ENCODE data around the gene CPXM1. TPM values are rescaled to one million over a fixed set of nuclear protein-coding genes. Genes with fewer than 3 reads are reported as not detected.
A peak's percentile ranks its signal among the peaks of the same experiment; 100 is the strongest.

CPXM1 gene
- total RNA-seq, 1 donor from 2014 or later: 9.8 TPM

- TF ChIP-seq, protein P1, sequence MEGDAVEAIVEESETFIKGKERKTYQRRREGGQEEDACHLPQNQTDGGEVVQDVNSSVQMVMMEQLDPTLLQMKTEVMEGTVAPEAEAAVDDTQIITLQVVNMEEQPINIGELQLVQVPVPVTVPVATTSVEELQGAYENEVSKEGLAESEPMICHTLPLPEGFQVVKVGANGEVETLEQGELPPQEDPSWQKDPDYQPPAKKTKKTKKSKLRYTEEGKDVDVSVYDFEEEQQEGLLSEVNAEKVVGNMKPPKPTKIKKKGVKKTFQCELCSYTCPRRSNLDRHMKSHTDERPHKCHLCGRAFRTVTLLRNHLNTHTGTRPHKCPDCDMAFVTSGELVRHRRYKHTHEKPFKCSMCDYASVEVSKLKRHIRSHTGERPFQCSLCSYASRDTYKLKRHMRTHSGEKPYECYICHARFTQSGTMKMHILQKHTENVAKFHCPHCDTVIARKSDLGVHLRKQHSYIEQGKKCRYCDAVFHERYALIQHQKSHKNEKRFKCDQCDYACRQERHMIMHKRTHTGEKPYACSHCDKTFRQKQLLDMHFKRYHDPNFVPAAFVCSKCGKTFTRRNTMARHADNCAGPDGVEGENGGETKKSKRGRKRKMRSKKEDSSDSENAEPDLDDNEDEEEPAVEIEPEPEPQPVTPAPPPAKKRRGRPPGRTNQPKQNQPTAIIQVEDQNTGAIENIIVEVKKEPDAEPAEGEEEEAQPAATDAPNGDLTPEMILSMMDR (IDR thresholded peaks at IDR 0.05): no peak
- ChIA-PET POLR2A (no interaction called here), CTCF (no interaction called here)
- peaks cover 9% of the 10 kb centered on the region for H3K4me1 Mint-ChIP-seq
- intact Hi-C loops (cut with micrococcal nuclease): no loop called here
- no peaks in the 10 kb centered on the region for H3K36me3 Mint-ChIP-seq (ENCODE audit: low read depth)
- ATAC-seq (ENCODE audit: low read depth): no peak
- no peaks in the 10 kb centered on the region for H3K9me3 Mint-ChIP-seq
- H3K4me3 Mint-ChIP-seq: no peak overlapping the region
- H3K27ac Mint-ChIP-seq: no peak overlapping the region
- H3K27me3 Mint-ChIP-seq: peaks cover 49% of the 10 kb centered on the region
- no peak for DNase-seq
Measured at GRCh38 chr20:2805689-2806350, 5.4 kb upstream of the CPXM1 start.

- H3K27me3 Mint-ChIP-seq: peaks cover 50% of the 10 kb centered on the region
- no peaks in the 10 kb centered on the region for H3K9me3 Mint-ChIP-seq
- intact Hi-C loops (cut with micrococcal nuclease): no loop called here
- no peaks in the 10 kb centered on the region for H3K36me3 Mint-ChIP-seq (ENCODE audit: low read depth)
- ChIA-PET CTCF (no interaction called here), POLR2A (no interaction called here)
- no peak overlapping the region for H3K27ac Mint-ChIP-seq
- TF ChIP-seq, protein P1 (IDR thresholded peaks at IDR 0.05): no peak
- ATAC-seq (ENCODE audit: low read depth): no peak
- H3K4me1 Mint-ChIP-seq: peaks cover 13% of the 10 kb centered on the region
- H3K4me3 Mint-ChIP-seq: no peak overlapping the region
- DNase-seq: no peak
Measured at GRCh38 chr20:2804852-2805688, 4.6 kb upstream of the CPXM1 start.

DNA sequence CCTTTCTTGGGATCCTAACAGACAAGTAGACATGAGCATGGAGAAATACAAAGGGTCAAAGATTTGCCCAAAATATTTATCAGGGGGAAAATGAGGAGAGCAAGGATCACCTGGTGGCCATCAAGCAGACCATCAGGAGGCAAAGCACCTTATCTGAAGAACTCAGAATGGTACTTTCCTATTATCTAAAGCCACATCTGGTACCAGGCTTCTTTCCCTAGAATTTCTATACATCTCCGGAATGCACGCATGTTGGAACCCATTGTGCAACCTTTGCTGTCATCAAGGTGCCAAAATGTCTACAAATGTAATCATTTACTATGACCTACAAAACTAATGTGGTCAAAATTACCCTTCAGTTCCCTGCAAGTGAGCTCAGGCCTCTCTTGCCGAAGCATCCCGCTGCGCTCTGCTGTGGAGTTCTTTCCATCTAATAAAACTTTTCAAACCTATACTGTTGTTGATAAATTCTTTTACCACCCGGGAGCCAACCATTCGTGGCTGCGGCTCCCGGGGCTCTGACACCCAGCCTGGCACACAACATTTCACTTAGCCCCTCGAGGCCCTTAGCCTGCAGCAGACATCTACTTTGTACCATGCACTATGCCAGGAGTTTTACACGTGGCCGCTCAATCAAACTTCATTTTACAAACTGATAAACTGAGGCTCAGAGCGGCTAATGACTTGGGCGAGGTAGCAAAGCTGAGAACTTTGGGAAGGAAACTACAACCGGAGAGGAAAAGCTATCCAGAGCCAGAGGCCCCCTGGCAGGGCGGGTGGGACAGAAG, 3.8 kb upstream of the CPXM1 start:
- peaks cover 59% of the 10 kb centered on the region for H3K27me3 Mint-ChIP-seq
- H3K4me3 Mint-ChIP-seq: no peak overlapping the region

GRCh38 chr20:2801286-2801728, 880 bp upstream of the CPXM1 start:
- Mint-ChIP-seq H3K4me1 (peaks cover 31% of the 10 kb centered on the region), H3K9me3 (no peaks in the 10 kb centered on the region), H3K4me3 (peak overlapping the region; percentile 85), H3K27ac (peak overlapping the region; percentile 77), H3K36me3 (ENCODE audit: low read depth) (no peaks in the 10 kb centered on the region), H3K27me3 (peaks cover 52% of the 10 kb centered on the region)
- intact Hi-C loops (cut with micrococcal nuclease): loop anchor here (2.0 kb wide), 2 partner anchors 39 to 49 kb away; partner anchors contain the start of genes PCED1A and VPS16
- ChIA-PET CTCF (interaction anchor here (0.8 to 1.5 kb wide), 2 partner anchors 10 to 32 kb away, joined by 3 read pairs; no protein-coding TSS in a partner anchor), POLR2A (interaction anchor here (0.5 to 1.5 kb wide), 4 partner anchors 11 to 727 kb away, joined by 3 to 5 read pairs (median 3); partner anchors contain the start of genes PCED1A, PTPRA and VPS16)
- DNase-seq: no peak
- TF ChIP-seq, protein P1 (IDR thresholded peaks at IDR 0.05): no peak
- ATAC-seq (ENCODE audit: low read depth): peak; percentile 5

More for the DNA sequence above, 3.8 kb upstream of the CPXM1 start:
- intact Hi-C loops (cut with micrococcal nuclease): no loop called here
- Mint-ChIP-seq H3K36me3 (ENCODE audit: low read depth) (no peaks in the 10 kb centered on the region), H3K4me1 (peaks cover 21% of the 10 kb centered on the region), H3K27ac (no peak overlapping the region), H3K9me3 (no peaks in the 10 kb centered on the region)
- DNase-seq (no peak), ATAC-seq (ENCODE audit: low read depth) (no peak)
- ChIA-PET CTCF (no interaction called here), POLR2A (no interaction called here)
- TF ChIP-seq, protein P1 (IDR thresholded peaks at IDR 0.05): no peak
